NAMALWA (cell line): ENCODE data around the gene TIPIN.
"Not testable (repeated sequence)": the region's sequence is repeated elsewhere in the genome, so short reads cannot be mapped to it uniquely, and the experiment has no call there.

Source experiments
- DNase-seq: peaks from one replicate; pipeline ENCODE4 v3.0.0-alpha.2; 2015; ENCODE audit warnings: low spot score

The TIPIN gene, protein sequence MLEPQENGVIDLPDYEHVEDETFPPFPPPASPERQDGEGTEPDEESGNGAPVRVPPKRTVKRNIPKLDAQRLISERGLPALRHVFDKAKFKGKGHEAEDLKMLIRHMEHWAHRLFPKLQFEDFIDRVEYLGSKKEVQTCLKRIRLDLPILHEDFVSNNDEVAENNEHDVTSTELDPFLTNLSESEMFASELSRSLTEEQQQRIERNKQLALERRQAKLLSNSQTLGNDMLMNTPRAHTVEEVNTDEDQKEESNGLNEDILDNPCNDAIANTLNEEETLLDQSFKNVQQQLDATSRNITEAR

DNA sequence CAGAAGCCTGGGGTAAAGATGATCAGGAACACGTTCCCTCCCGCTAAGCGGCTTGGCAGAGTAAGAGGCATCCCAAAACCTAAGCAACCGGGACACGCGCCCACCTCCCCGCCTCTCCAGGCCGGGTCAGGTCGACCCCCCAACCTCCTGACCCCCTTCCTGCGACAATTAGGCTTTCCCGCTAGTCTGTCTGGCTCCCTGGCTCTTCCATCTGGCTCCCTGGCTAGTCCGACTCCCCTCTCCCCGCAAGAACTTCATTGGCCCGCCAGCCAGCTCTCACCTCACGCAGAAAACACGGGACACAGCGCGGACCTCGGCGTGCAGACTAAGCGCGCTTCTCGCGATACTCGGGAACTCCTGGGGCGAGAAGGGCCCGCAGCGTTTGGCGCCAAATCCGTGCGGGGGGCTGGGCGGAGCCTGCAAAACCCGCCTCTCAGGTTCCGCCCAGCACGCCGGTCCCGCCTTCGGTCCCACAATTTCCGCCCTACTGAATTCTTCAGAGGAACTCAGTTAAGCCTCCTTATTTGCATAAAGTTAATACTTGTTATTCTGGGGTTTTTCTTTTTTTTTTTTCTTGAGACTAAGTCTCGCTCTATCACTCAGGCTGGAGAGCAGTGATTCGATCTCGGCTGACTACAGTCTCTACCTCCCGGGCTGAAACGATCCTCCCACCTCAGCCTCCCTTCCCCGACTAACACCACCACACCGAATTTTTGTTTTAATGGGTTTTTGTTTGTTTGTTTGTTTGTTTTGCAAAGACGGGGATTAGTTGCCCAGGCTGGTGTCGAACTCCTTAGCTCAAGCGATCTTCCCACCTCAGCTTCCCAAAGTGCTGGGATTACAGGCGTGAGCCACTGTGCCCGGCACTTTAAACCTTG lies at the start of gene TIPIN:
Gene TIPIN, minus strand, starts transcription at position 327 of the 878 bp plus-strand sequence. CDS start 3,738 bp downstream, outside the sequence.
- DNase-seq = peak; percentile 99

DNA sequence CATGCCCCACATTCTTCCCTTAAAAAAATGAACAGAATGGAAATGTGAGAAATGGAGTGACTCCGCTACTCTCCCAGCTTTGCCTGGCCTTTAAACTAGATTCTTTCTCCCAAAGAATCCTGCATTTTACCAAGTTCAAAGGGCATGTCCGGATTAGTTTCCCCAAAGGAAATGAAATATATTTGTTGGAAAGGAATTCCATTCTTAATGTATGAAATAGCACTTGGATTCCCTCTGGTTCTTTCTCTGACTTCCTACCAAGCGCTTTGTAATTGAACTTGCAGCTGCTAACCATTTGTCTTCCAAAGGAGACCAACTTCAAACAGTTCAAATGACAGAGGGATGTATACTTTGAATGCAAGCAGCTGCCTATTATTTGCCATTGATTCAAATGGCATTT lies 49.1 kb upstream of the TIPIN start:
- DNase-seq = no peak

DNA sequence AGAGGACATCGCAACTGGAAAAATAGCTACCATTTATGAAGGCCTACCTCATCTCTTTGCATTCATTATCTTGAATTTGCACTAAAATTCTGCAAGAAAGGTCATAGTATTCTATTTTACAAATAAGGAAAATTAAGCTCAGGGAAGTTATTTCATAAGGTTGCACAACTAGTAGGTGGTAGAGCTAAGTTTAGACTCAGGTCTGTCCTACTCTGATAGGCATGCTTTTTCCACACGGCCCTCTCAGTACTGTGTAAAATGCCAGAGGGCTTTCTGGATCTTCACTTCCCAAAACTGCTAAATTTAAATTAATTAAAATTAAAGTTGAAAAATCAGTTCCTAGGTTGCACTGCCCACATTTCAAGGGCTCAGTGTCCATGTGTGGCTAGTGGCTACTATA lies 48.5 kb upstream of the TIPIN start:
- no peak for DNase-seq

DNA sequence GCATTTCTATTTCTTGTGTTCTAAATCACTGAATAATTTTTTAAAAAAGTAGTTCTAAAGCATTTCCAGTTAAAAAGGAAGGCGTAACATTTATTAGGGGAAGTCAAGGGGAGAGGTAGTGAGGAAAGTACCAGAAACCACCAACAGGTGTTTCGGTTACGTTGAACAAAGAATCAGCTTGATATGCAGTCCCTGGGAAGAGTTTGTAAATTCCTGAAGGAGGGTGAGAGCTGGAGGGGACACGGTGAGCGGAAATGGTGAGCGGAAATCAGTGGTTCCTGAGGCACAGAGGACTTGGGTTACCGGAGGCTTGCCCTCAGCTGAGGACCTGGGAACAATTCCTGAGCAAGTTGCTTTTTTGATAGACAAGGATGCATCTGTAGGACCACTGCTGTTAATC lies 48.0 kb upstream of the TIPIN start:
- DNase-seq = no peak

DNA sequence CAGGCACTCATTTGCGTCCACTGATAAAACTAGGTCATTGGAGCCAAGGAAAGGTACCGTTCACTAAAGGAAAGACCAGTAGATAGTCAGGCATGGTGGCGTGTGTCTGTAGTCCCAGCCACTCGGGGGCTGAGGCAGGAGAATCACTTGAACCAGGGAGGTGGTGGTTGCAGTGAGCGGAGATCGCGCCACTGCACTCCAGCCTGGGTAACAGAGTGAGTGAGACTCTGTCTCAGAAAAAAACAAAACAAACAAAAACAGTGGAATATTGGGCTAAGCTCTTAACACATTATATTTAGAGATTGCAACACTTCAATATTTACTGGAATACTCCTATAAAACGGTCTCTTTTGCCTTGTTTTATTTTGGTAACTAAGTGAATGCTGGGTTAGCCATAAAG lies 47.6 kb upstream of the TIPIN start:
- no peak for DNase-seq

DNA sequence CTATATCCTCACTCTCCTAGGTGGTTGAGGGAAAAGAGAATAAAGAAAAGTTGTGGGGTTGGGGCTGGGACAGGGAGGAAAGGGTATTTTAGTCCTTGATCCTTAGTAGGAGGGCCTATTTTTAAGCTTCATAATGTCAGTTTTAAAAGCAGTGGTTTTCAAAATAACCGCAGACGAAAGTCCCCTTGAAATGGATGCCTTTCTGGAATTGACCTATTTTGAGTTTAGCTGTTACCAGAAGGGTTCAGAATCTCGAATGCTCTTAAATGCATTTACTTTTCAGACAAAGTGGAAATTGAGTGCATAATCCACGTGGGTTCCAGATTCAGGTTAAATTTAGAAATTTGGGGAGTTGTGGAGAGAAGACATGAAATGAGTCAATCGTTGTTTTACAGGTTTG lies 46.8 kb upstream of the TIPIN start:
- no peak for DNase-seq

DNA sequence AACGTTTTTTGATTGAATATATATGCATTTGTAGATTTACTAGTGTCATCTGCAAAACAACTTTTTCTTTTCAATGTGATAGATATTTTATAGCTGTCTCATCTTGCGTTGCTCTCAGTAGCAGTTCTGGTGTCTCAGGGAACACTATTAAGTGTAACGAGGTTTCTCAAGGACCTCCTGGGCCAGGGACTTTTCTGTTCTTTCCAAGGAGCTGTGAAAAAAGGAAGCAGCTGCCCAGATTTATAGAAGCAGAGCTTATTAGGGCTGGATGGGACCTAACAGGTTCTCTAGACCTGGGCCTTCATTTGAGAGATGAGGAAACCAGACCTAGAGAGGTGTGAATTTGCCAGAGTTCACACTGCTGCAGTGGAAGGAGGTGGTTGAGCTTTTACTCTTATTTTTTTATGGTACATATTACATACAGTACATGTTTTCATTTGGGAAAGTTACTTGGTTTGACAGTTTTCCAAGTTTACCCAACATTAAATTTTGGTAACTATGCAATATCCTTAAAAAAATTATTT lies 46.3 kb upstream of the TIPIN start:
- DNase-seq = no peak

DNA sequence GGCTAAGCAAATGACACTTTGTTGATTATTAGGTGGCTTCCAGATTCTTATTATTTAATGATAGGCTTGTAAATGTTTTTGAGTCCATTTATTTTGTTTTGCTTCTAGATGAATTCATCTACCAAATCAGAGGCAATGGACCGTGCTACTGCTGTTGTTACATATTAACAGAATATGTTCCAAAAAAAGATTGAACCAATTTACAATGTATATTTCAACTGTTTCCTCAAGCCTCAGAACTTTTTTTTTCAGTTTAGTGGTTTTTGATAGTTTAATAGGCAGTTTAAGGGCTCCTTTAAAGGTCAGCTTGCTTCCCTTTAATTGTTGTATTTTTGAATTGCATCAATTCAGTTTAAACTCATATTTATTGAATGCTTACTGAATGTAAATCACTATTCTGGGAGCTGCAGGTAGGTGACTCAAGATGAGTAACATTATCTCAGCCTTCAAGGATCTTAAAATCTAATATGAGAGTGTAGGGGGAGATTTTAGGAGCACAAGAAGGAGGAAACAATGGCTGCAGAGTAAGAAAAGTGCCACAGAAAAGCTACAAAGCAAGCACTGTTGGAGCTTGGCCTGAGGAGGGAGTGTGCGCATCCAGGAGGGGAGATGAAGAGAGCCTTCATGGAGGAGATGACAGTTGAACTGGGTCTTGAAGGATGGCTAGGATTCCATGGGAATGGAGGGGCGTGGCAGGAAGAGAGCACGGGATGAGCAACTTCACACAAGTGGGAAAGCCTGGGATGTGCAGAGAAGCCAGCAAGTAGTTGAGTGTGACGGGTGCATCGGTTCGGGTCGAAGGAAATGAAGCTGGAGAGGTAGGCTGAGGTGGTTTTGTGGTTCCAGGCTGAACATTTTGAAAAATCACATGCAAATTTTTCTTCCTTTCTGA lies 44.9 kb upstream of the TIPIN start:
- peak; percentile 50 for DNase-seq

DNA sequence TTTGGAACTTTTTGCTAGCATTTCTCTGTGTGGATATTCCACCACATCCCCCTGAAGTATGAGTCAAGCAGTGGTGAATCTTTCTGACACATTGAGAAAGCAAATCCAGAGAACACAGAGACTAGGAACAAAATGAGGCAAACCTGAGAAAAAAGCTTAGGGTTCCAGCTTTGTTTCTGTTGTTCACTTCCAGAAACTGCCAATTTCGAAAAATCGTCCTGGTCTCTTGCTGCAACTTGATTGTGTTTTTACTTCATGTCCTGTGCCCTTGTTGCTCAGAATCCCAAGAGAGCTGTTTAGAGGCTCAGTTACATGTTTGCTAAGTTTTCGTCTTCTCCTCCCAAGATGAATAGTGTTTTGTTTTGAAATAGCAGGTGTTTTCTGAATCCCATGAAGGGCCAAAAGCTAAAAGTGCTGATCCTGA lies 43.9 kb upstream of the TIPIN start:
- peak; percentile 13 for DNase-seq

DNA sequence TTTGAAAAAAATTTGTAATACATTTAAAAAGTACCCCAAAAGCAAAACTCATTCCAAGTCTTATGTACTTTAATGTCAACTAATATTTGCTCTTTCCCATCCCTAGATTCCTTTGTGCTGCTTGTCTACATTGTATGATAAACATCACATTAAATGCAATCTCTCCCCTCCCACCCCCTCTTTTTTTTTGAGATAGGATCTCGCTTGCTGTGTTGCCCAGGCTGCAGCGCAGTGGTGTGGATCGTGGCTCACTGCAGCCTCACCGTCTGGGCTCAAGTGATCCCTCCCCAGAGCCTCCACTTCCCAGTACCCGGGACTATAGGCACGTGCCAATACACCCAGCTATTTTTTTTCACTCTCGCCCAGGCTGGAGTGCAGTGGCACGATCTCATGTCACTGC lies 42.8 kb upstream of the TIPIN start:
- DNase-seq = no peak

DNA sequence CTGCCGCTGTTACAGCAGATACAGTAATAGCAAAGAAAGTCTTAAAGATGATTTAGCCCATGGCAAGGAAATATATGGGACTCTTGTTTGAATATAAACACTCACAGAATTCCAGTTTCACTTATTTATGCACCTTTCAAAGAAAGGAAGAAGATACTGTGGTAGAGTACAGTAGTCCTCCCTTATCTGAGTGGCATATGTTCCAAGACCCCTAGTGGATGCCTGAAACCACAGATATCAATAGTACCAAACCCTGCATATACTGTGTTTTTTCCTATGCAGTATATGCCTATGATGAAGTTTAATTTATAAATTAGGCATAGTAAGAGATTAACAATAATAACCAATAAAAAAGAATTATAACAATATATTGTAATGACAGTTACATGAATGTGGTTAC lies 38.4 kb upstream of the TIPIN start:
- DNase-seq = no peak

DNA sequence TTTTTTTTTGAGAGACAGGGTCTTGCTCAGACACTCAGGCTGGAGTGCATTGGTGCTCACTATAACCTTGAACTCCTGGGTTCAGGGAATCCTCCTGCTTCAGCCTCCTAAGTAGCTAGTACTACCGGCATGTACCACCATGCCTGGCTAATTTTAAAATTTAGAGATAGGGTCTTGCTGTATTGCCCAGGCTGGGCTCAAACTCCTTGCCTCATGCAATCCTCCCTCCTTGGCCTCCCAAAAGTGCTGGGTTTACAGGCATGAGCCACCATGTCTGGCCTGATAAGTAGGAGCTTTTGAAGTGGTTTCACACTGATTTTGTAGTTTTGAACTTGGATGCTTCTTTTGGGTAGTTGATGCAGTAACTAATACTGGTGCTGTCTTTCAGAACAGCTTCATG lies 38.0 kb upstream of the TIPIN start:
- no peak for DNase-seq

DNA sequence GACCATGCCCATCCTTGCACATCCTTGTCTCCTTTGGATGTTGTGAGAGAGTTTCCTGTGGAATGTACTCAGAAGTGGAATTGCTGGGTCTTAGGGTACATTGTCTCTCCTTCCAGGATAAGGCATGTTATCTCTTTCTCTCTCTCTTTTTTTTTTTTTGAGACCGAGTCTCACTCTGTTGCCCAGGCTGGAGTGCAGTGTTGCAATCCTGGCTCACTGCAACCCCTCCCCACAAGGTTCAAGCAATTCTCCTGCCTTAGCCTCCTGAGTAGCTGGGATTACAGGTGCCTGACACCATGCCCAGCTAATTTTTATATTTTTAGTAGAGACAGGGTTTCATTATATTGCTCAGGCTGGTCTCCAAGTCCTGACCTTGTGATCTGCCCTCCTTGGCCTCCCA lies 36.6 kb upstream of the TIPIN start:
- DNase-seq = not testable (repeated sequence)

DNA sequence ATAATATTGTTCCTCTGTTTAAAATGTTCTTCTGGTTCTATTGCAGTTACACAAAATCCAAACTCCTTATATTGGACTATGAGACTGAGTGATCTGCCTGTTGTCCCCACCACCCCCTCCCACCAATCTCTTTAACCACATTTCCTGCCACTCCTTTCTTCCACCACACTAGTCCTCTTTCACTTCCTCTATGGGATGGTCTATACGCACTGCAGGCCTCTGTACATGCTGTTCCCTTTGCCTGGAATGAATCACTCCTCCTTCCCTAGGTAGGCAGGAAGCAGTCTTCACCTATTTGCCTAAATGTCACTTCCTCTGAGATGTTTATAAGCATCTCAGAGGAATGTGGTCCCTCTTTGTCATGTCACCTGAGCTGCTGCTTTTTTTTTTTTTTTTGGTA lies 34.2 kb upstream of the TIPIN start:
- peak; percentile 71 for DNase-seq

DNA sequence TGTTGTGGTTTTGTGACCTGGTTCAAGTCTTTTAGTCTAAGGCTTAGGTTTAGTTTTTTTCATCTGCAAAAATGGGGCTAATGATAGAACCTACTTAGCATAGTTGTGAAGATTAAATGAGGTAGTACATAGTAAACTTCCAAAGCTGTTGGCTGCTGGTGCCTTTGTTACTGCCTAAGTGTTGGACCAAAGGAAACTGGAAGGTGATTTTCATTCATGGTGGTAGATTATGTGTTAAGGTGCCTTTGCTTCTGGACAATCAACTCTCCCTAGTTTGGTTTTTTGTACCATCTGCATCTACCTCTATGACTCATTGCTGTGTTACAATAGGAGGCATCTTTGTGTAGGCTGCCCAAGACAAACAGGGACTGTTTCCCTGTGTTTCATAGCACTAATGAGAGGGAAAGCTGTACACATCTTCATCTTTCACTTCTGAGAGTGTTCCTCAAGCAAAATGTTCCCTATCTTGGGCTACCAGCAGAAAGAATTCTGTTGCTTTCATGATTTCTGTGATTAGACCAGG lies 33.4 kb upstream of the TIPIN start:
- no peak for DNase-seq

DNA sequence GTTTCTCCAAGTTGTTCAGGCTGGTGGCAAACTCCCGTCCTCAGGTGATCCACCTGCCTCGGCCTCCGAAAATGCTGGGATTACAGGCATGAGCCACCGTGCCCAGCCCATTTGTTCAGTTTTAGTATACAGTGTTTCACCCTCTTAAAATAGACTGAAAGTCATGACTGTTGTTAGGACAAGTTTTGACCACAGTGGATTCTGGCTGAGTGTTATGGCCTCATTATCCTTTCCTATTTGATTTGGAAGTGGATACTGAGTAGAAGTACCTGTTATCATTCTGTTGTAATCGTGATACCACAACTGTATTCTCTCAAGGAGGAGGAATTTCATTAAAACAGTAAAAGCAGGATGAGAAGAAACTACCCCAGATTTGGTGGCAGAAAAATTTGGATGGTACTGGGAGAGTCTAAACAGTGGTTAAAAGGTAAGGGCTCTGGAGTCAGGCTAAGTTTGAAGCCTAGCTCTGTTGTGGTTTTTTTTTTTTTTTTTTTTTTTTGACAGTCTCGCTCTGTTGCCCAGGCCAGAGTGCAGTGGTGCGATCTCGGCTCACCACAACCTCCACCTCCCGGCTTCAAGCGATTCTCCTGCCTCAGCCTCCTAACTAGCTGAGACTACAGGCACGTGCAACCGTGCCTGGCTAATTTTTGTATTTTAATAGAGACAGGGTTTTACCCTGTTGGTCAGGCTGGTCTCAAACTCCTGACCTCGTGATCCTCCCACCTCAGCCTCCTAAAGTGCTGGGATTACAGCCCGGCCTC lies 32.8 kb upstream of the TIPIN start:
- DNase-seq = peak; percentile 53

DNA sequence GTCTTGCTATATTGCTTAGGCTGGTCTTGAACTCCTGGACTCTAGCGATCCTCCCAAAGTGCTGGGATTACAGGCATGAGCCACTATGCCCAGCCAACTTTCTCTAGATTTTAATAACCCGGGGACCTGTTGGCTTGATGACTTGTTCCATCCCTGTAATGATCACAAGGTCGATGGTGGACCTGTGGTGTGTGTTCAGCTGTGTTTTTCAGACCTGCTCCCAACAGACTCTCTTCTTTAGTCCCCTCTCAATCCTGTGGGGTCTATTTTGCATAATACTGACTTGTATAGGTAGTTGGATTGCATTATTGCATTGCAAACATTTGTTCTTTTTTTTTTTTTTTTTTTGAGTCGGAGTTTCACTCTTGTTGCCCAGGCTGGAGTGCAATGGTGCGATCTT lies 32.1 kb upstream of the TIPIN start:
- peak; percentile 46 for DNase-seq

DNA sequence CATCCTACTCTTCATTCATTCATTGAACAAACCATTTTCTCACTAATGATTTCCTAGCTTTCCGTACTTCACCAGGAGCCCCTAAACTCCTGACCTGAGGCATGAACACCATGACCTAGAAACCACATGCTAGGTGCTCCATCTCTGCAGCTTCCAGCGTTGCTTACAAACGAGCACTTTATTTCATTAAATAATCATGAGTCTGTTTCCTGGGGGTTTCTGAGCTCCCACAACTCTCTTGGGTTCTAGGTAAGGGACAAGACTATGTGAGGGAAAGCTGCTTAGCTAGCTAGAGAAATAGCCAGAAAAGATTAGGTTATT lies 31.5 kb upstream of the TIPIN start:
- peak; percentile 38 for DNase-seq

DNA sequence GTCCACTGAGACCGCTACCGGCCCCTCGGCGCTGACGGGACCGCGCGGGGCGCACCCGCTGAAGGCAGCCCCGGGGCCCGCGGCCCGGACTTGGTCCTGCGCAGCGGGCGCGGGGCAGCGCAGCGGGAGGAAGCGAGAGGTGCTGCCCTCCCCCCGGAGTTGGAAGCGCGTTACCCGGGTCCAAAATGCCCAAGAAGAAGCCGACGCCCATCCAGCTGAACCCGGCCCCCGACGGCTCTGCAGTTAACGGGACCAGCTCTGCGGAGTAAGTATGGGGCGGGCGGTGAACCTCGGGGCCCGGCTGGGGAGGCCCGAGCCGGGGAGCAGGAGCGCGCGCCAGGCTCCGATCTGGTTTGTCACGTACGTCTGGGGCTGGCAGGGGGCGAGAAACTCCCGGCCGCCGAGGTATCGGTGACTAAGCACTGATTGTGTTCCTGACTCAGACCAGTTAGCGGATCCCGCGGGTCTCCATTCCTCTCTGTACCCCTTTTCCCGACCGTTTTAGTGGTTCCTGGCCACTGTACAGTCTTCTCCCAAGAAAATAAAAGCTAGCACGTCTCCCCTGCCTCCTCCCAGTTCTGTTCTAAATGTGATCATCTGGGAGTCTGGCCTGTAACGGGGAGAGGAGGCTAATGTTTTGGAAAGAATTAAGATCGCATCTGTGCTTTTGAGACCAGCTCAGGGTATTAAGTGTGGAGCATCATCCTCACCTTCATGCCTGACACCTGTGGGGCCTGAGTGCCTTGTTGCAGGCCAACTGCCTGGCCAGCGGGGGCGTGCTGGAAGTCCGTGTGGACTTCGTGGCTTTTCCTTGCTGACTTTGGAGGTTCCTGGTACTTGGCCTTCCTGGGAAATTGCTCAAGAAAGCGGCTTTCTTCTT lies 30.9 kb upstream of the TIPIN start:
- peak; percentile 65 for DNase-seq
